Fibroblast of pulmonary artery (primary cell): ENCODE data around the gene PPP1R13B.

Experiments
- DNase-seq: peaks from one replicate; pipeline ENCODE4 v3.0.0-alpha.2; 2010; ENCODE audit warnings: low read depth
- H3K4me3 ChIP-seq: replicated peaks from 2 replicates; pipeline ENCODE4 v1.5.1; 2011; ENCODE audit warnings: low read depth, mild to moderate bottlenecking, control low read depth, low read length, moderate library complexity
- CTCF ChIP-seq: IDR thresholded peaks from 2 replicates; pipeline ENCODE4 v1.5.1; 2011; ENCODE audit warnings: mild to moderate bottlenecking, control low read depth, low read length, inconsistent platforms; ENCODE audit errors: missing control alignments

PPP1R13B gene

DNA sequence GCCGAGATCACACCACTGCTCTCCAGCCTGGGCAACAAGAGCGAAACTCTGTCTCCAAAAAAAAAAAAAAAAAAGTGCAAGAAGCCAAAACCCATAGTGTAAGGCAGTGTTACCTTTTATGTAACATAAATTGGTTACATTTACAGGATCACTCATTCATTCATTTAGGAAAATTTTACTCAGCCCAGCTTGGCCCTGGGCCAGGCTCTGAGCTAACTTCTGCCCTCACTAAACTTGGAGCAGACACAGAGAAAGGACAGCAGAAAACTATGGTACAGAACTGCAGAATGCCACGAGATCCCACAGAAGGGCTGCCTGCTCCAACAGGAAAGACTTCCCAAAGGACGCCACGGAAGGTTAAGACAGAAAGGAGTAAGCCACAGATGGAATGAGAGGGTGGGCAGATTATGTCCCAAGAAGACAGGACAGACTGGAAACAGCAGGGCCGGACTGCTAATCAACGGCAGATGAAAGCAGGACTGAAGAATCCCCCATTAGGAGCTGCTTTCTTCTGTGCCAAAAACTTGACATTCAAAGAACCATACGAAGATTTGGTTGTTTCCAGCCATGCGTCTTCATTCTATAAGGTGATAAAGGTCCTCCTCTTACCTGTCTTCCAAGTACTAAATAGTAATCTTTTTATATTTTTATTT lies 18.9 kb downstream of the PPP1R13B start:
- no peak overlapping the region for H3K4me3 ChIP-seq
- no peak for TF ChIP-seq CTCF
- peak; percentile 66 for DNase-seq

GRCh38 chr14:103825101-103825500 lies 22.3 kb downstream of the PPP1R13B start:
- no peak for TF ChIP-seq CTCF
- DNase-seq, result no peak
- H3K4me3 ChIP-seq, result no peak overlapping the region

DNA sequence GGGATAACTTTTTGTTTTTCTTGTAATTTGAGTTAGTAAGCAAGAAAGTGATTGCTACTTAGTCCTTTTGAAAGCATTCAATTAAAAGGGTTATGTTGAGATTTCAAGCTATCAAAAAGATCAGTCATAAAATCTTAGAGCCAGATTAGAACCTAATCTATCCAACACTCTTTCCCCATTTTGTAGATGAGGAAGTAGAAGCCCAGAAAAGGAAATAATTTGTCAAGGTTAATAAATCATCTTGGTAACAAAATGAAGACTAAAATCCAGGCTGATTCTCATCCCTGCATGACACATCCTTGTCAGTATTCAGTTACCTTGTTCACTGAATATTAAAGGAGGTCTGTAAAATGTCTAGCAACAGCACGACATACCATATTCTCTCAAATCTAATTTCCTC lies 26.5 kb downstream of the PPP1R13B start:
- no peak for TF ChIP-seq CTCF
- no peak overlapping the region for H3K4me3 ChIP-seq
- no peak for DNase-seq

DNA sequence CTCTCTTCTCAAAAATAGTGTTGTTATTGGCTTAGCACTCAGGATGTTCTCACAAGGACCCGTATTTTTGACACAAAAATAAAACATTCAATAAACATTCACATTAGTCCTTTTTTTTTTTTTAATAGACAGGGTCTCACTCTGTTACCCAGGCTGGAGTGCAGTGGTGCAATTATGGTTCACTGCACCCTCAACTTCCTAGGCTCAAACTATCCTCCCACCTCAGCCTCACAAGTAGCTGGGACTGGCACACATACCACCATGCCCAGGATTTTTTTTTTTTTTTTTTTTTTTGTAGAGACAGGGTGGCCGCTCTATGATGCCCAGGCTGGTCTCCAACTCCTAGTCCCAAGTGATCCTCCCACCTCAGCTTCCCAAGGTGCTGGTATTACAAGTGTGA lies 27.0 kb downstream of the PPP1R13B start:
- no peak for DNase-seq
- no peak for TF ChIP-seq CTCF
- no peak overlapping the region for H3K4me3 ChIP-seq

GRCh38 chr14:103819503-103820307 lies 27.7 kb downstream of the PPP1R13B start:
- no peak overlapping the region for H3K4me3 ChIP-seq
- peak; percentile 48 for DNase-seq

DNA sequence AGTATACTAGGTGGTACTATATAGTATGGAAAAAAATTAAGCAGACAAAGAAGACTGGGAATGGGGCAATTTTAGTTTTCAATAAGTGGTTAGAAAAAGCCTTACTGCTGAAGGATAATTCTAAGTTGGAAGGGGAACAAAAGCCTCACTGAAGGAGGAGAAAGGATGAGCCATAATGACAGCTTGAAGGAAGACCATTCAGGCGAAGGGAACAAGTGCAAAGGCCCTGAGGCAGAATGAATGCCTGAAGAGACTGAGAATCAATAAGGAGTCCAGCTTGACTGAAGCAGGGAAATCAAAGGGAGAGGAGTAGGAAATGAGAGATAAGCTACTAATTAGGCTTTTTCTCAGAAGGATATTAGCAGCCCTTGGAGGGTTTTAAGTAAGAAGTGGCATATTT lies 28.5 kb downstream of the PPP1R13B start:
- DNase-seq, result no peak
- no peak overlapping the region for H3K4me3 ChIP-seq
- TF ChIP-seq CTCF, result no peak

More at GRCh38 chr14:103819503-103820307, 27.7 kb downstream of the PPP1R13B start:
- no peak for TF ChIP-seq CTCF

DNA sequence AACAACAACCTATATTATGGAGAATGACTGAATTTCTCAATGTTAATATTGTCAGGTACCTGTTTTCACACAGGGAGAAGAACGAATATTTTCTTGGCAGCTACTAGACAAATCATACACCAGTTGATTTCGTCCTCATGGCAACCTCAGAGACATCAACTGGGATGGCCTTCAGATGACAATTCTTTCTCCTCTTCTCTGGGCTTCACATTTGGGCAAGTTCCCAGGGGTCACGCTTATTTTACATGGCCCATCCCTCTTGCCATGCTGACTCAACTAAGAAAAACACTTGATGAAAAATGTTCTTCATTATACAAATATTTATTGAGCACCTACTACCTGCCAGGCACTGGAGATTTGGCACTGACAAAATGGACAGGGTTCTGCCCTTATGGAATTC lies 29.0 kb downstream of the PPP1R13B start:
- TF ChIP-seq CTCF, result no peak
- H3K4me3 ChIP-seq, result no peak overlapping the region
- DNase-seq, result no peak
